GM21529 (cell line): ENCODE data around the gene BAZ1B.
"Not testable (repeated sequence)": the region's sequence is repeated elsewhere in the genome, so short reads cannot be mapped to it uniquely, and the experiment has no call there.

Experiments
- ATAC-seq: cut with Tn5 transposase; IDR thresholded peaks from one replicate; pipeline ENCODE4 v1.9.1; 2021; ENCODE audit not compliant: unreplicated experiment

The BAZ1B gene

GRCh38 chr7:73544678-73545077 lies 22.6 kb upstream of the BAZ1B start:
- ATAC-seq: no peak

- ATAC-seq: no peak
Observed at GRCh38 chr7:73541722-73542121, 19.6 kb upstream of the BAZ1B start.

- ATAC-seq: no peak
Observed at GRCh38 chr7:73539709-73540108, 17.6 kb upstream of the BAZ1B start.

- ATAC-seq: not testable (repeated sequence)
Observed at GRCh38 chr7:73538510-73538909, 16.4 kb upstream of the BAZ1B start.

- ATAC-seq: no peak
Observed at GRCh38 chr7:73537051-73537450, 15.0 kb upstream of the BAZ1B start.

GRCh38 chr7:73536479-73536878 lies 14.4 kb upstream of the BAZ1B start:
- ATAC-seq: no peak

- not testable (repeated sequence) for ATAC-seq
Observed at GRCh38 chr7:73535918-73536317, 13.8 kb upstream of the BAZ1B start.

- ATAC-seq: no peak
Observed at GRCh38 chr7:73533742-73534141, 11.6 kb upstream of the BAZ1B start.

GRCh38 chr7:73532224-73532623 lies 10.1 kb upstream of the BAZ1B start:
- no peak for ATAC-seq

- no peak for ATAC-seq
Observed at GRCh38 chr7:73530800-73531199, 8.7 kb upstream of the BAZ1B start.

GRCh38 chr7:73526896-73527821 lies 5.1 kb upstream of the BAZ1B start:
- ATAC-seq: no peak

GRCh38 chr7:73526158-73526494 lies 4.0 kb upstream of the BAZ1B start:
- ATAC-seq: not testable (repeated sequence)

GRCh38 chr7:73521636-73522104 lies 423 bp downstream of the BAZ1B start:
- ATAC-seq: peak; percentile 41

- ATAC-seq: no peak
Observed at GRCh38 chr7:73520673-73521635, 1.1 kb downstream of the BAZ1B start.

- no peak for ATAC-seq
Observed at GRCh38 chr7:73519867-73520672, 2.0 kb downstream of the BAZ1B start.

GRCh38 chr7:73518470-73518869 lies 3.6 kb downstream of the BAZ1B start:
- no peak for ATAC-seq

GRCh38 chr7:73517241-73517995 lies 4.7 kb downstream of the BAZ1B start:
- no peak for ATAC-seq

- no peak for ATAC-seq
Observed at GRCh38 chr7:73515178-73515577, 6.9 kb downstream of the BAZ1B start.

- no peak for ATAC-seq
Observed at GRCh38 chr7:73512018-73512780, 9.9 kb downstream of the BAZ1B start.
